GM19240 (cell line): ENCODE data around the gene STAT6.

Source experiments
- DNase-seq: peaks from one replicate; pipeline ENCODE4 v3.0.0; 2011; ENCODE audit warnings: low spot score; ENCODE audit not compliant: insufficient read length

STAT6 gene

GRCh38 chr12:57051011-57051410 is 60.2 kb downstream of the STAT6 start:
- no peak for DNase-seq

- no peak for DNase-seq
These were observed 61.3 kb downstream of the STAT6 start, which contains the start of gene MYO1A for GRCh38 chr12:57049890-57050289. Gene MYO1A (minus strand): TSS chr12:57050129. CDS start chr12:57048323, 1,806 bp downstream.

- no peak for DNase-seq
These were observed 62.1 kb downstream of the STAT6 start for GRCh38 chr12:57049119-57049446.

GRCh38 chr12:57048423-57049118 is 62.6 kb downstream of the STAT6 start:
- DNase-seq, result no peak

- no peak for DNase-seq
These were observed 63.2 kb downstream of the STAT6 start for GRCh38 chr12:57047981-57048380.

GRCh38 chr12:57046947-57047890 is 63.9 kb downstream of the STAT6 start:
- no peak for DNase-seq

GRCh38 chr12:57046086-57046791 is 64.9 kb downstream of the STAT6 start:
- no peak for DNase-seq
